K562 (cell line): Measurements from ENCODE around the gene CEMIP2. TPM values are rescaled to one million over a fixed set of nuclear protein-coding genes. Genes with fewer than 3 reads are reported as not detected.
A peak's percentile ranks its signal among the peaks of the same experiment; 100 is the strongest.

Experiments used
- ATF1 ChIP-seq, 2 experiments: fragments of 450-650 bp in 1 of 2; IDR thresholded peaks; 2 replicates each; pipeline ENCODE4 v1.6.1; 2016; ENCODE audit warnings: missing compliant biosample characterization in 1 of 2, missing genetic modification characterization in 1 of 2
- C11orf30 ChIP-seq: fragments of 450-650 bp; IDR thresholded peaks from 2 replicates; pipeline ENCODE4 v1.6.1; 2016; ENCODE audit warnings: low read depth, mild to moderate bottlenecking
- CAMTA2 ChIP-seq: fragments of 250-450 bp; sonication (Bioruptor Pico); conservative IDR thresholded peaks from 2 replicates; pipeline ENCODE4 v1.5.1; 2022
- CREB1 ChIP-seq, 2 experiments: sonication (generic) in 1 of 2; formaldehyde crosslinking in 1 of 2; IDR thresholded peaks; 2 replicates each; pipeline versions ENCODE4 v1.6.1 to v1.8.0; 2012 to 2022; ENCODE audit warnings: inconsistent platforms in 1 of 2, mild to moderate bottlenecking in 1 of 2, missing genetic modification reagents in 1 of 2, moderate library complexity in 1 of 2
- ELF1 ChIP-seq: fragments of 200-800 bp; sonication (Bioruptor generic); IDR thresholded peaks from 2 replicates; pipeline ENCODE4 v1.6.1; 2016; ENCODE audit warnings: missing genetic modification characterization, missing compliant biosample characterization
- ELF4 ChIP-seq: fragments of 450-650 bp; formaldehyde crosslinking; IDR thresholded peaks from 2 replicates; pipeline ENCODE4 v1.4.0; 2022; ENCODE audit warnings: missing genetic modification characterization
- ETV1 ChIP-seq: fragments of 450-650 bp; conservative IDR thresholded peaks from 2 replicates; pipeline ENCODE4 v1.6.1; 2016; ENCODE audit warnings: missing genetic modification characterization, control low read depth, low read depth, missing compliant biosample characterization
- JUN ChIP-seq, 2 experiments: sonication (generic) in 1 of 2; formaldehyde crosslinking in 1 of 2; IDR thresholded peaks; 2 replicates each; pipeline versions ENCODE4 v1.6.1 to v1.8.0; 2012 to 2022; ENCODE audit warnings: borderline replicate concordance in 2 of 2, mild to moderate bottlenecking in 2 of 2, improper control_type of control experiment in 1 of 2, low read depth in 1 of 2, low read length in 1 of 2, missing genetic modification reagents in 1 of 2
- KDM5B ChIP-seq: fragments of 200-600 bp; sonication (generic); IDR thresholded peaks from 2 replicates; pipeline ENCODE4 v1.6.1; 2012; ENCODE audit warnings: low read depth, mild to moderate bottlenecking, moderate library complexity, low read length, control low read depth, inconsistent platforms; ENCODE audit not compliant: insufficient replicate concordance
- KLF13 ChIP-seq: fragments of 450-650 bp; IDR thresholded peaks from 2 replicates; pipeline ENCODE4 v1.6.1; 2016; ENCODE audit warnings: missing genetic modification characterization, low read depth, mild to moderate bottlenecking, missing compliant biosample characterization, moderate library complexity, borderline replicate concordance
- NFRKB ChIP-seq: fragments of 450-650 bp; IDR thresholded peaks from 2 replicates; pipeline ENCODE4 v1.6.1; 2016; ENCODE audit warnings: low read depth
- PHF21A ChIP-seq: fragments of 450-650 bp; IDR thresholded peaks from 2 replicates; pipeline ENCODE4 v1.6.1; 2017; ENCODE audit warnings: low read depth, borderline replicate concordance
- PHTF2 ChIP-seq: fragments of 250-450 bp; sonication (Bioruptor Pico); IDR thresholded peaks from 2 replicates; pipeline ENCODE4 v1.5.0; 2021; ENCODE audit warnings: mild to moderate bottlenecking
- POLR3G ChIP-seq: IDR thresholded peaks from 2 replicates; pipeline ENCODE4 v1.6.1; 2011; ENCODE audit not compliant: insufficient read length, insufficient replicate concordance; ENCODE audit errors: extremely low read depth
- RBM17 ChIP-seq: fragments of 200-400 bp; formaldehyde crosslinking; IDR thresholded peaks from 2 replicates; pipeline ENCODE4 v1.6.1; 2017; ENCODE audit warnings: low read depth, mild to moderate bottlenecking, low read length, borderline replicate concordance
- SMC3 ChIP-seq: conservative IDR thresholded peaks from 2 replicates; pipeline ENCODE4 v1.6.1; 2011; ENCODE audit warnings: low read depth, low read length, improper control_type of control experiment; ENCODE audit not compliant: insufficient read depth
- SRSF7 ChIP-seq: fragments of 200-400 bp; formaldehyde crosslinking; optimal IDR thresholded peaks from 2 replicates; pipeline ENCODE3; 2017; ENCODE audit warnings: mild to moderate bottlenecking, low read depth, low read length
- ZBED1 ChIP-seq: IDR thresholded peaks from 2 replicates; pipeline ENCODE4 v1.6.1; 2014
- ZNF253 ChIP-seq: fragments of 250-450 bp; sonication (Bioruptor Pico); conservative IDR thresholded peaks from 2 replicates; pipeline ENCODE4 v1.6.1; 2021; ENCODE audit warnings: mild to moderate bottlenecking
- ZNF766 ChIP-seq: fragments of 200-800 bp; sonication (Bioruptor generic); conservative IDR thresholded peaks from 2 replicates; pipeline ENCODE4 v1.6.1; 2016; ENCODE audit warnings: missing genetic modification characterization, missing compliant biosample characterization
- polyA plus RNA-seq, 8 experiments: library from polyadenylated mRNA; depleted of rRNA in 4 of 8; stranded (reverse) in 5 of 8; unstranded in 3 of 8; fragments of >200 nt; fragmentation: Nextera tagmentation in 2 of 8; fragmentation: Illumina TruSeq in 1 of 8; extraction: Ambion mirVana in 2 of 8; extraction: Trizol in 1 of 8; gene quantifications; 2 replicates each; pipeline versions ENCODE4 v1.2.1 to v1.2.3, GENCODE V29; 2011 to 2014; ENCODE audit warnings: inconsistent platforms in 1 of 8, missing spikeins in 1 of 8
- total RNA-seq, 7 experiments: library from RNA; depleted of rRNA in 6 of 7; stranded (reverse); fragments of >200 nt in 6 of 7; fragmentation: Illumina TruSeq in 2 of 7; extraction: Trizol in 2 of 7; gene quantifications; 2 replicates each; pipeline versions ENCODE4 v1.2.1 to v1.2.3, GENCODE V29; 2011 to 2021; ENCODE audit warnings: low replicate concordance in 1 of 7
- TF ChIP-seq, protein P1 (sequence below): fragments of 450-650 bp; IDR thresholded peaks from 2 replicates; pipeline ENCODE4 v1.6.1; 2018; ENCODE audit not compliant: partially characterized antibody
- TF ChIP-seq, protein P2 (sequence below): fragments of 450-650 bp; formaldehyde crosslinking; IDR thresholded peaks from 2 replicates; pipeline ENCODE4 v1.4.0; 2020; ENCODE audit warnings: mild to moderate bottlenecking, moderate library complexity

Gene CEMIP2
- total and polyA plus RNA-seq, 9 of the 15 experiments (the other 6 are each of a cell fraction or from before 2014, with no cell fraction given) = 5.4 to 29.9 (median 14.2) TPM

DNA sequence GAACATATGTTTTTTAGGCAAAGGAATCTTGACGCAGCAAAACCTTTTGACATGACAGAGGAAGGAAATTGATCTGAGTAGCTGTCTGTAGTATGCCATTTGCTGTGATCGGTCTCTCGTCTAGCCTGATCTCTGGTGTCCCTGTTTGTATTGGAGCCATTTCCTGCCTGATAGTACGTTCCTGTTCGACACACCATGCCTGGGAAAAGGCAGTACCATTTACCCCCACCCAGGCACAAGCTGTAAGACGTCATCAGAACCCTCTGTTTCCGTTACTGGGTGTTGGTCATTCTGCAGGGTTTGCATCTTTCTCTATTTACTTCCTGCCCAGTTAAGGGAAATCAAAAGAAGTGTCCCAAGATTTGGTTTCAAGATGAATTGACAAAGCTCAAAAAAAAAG lies 129.7 kb downstream of the CEMIP2 start (continued):
- TF ChIP-seq ELF1 (tag) = peak; percentile 42; the same call in 1 of the 2 replicates
- peak; percentile 60; the same call in 1 of the 2 replicates for TF ChIP-seq ETV1 (tag)
- no peak for TF ChIP-seq POLR3G
- no peak for TF ChIP-seq PHTF2
- no peak for TF ChIP-seq C11orf30
- peak; percentile 34; the same call in 1 of the 2 replicates for TF ChIP-seq ZNF766
- TF ChIP-seq SMC3 = no peak
- no peak for TF ChIP-seq RBM17
- no peak for TF ChIP-seq ELF4
- TF ChIP-seq CAMTA2 = no peak
- TF ChIP-seq JUN (IDR thresholded peaks at IDR 0.05; ENCODE audit: borderline replicate concordance, low read depth, low read length) = no peak
- no peak for TF ChIP-seq JUN (CRISPR knock-in tag; IDR thresholded peaks at IDR 0.05; ENCODE audit: borderline replicate concordance)
- no peak for TF ChIP-seq ZBED1
- TF ChIP-seq ATF1 (CRISPR knock-in tag; IDR thresholded peaks at IDR 0.05) = no peak
- peak; percentile 34; the same call in 1 of the 2 replicates for TF ChIP-seq ATF1 (tag; IDR thresholded peaks at IDR 0.05)
- TF ChIP-seq ZNF253 (CRISPR knock-in tag) = no peak
- TF ChIP-seq, protein P1, sequence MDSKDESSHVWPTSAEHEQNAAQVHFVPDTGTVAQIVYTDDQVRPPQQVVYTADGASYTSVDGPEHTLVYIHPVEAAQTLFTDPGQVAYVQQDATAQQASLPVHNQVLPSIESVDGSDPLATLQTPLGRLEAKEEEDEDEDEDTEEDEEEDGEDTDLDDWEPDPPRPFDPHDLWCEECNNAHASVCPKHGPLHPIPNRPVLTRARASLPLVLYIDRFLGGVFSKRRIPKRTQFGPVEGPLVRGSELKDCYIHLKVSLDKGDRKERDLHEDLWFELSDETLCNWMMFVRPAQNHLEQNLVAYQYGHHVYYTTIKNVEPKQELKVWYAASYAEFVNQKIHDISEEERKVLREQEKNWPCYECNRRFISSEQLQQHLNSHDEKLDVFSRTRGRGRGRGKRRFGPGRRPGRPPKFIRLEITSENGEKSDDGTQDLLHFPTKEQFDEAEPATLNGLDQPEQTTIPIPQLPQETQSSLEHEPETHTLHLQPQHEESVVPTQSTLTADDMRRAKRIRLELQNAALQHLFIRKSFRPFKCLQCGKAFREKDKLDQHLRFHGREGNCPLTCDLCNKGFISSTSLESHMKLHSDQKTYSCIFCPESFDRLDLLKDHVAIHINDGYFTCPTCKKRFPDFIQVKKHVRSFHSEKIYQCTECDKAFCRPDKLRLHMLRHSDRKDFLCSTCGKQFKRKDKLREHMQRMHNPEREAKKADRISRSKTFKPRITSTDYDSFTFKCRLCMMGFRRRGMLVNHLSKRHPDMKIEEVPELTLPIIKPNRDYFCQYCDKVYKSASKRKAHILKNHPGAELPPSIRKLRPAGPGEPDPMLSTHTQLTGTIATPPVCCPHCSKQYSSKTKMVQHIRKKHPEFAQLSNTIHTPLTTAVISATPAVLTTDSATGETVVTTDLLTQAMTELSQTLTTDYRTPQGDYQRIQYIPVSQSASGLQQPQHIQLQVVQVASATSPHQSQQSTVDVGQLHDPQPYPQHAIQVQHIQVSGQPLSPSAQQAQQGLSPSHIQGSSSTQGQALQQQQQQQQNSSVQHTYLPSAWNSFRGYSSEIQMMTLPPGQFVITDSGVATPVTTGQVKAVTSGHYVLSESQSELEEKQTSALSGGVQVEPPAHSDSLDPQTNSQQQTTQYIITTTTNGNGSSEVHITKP = peak; percentile 64
- no peak for TF ChIP-seq KLF13 (tag)
- TF ChIP-seq KDM5B = no peak
- no peak for TF ChIP-seq PHF21A
- peak; percentile 80 for TF ChIP-seq NFRKB
- TF ChIP-seq, protein P2, sequence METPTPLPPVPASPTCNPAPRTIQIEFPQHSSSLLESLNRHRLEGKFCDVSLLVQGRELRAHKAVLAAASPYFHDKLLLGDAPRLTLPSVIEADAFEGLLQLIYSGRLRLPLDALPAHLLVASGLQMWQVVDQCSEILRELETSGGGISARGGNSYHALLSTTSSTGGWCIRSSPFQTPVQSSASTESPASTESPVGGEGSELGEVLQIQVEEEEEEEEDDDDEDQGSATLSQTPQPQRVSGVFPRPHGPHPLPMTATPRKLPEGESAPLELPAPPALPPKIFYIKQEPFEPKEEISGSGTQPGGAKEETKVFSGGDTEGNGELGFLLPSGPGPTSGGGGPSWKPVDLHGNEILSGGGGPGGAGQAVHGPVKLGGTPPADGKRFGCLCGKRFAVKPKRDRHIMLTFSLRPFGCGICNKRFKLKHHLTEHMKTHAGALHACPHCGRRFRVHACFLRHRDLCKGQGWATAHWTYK (CRISPR knock-in tag) = no peak
- TF ChIP-seq SRSF7 = no peak
- 0 out of 2 replicates have a peak, but pooled peaks have one; percentile 24 for TF ChIP-seq CREB1 (IDR thresholded peaks at IDR 0.05)
- TF ChIP-seq CREB1 (CRISPR knock-in tag; IDR thresholded peaks at IDR 0.05) = no peak
